Tibial nerve (tissue), 4 donors: ENCODE measurements around the gene RIMOC1. TPM values are rescaled to one million over a fixed set of nuclear protein-coding genes. Genes with fewer than 3 reads are reported as not detected.
A peak's percentile ranks its signal among the peaks of the same experiment; 100 is the strongest.

Experiments used
- DNase-seq, 2 donors: peaks; one replicate each; pipeline ENCODE4 v3.0.0-alpha.2; 2019; ENCODE audit warnings: low spot score in 2 of 2
- H3K27ac ChIP-seq, 4 donors: fragments of 200-600 bp; sonication (generic) in 3 of 4; one replicate each; pipeline ENCODE4 v1.5.1; 2017 to 2019; ENCODE audit warnings: mild to moderate bottlenecking in 1 of 4
- H3K27me3 ChIP-seq, 2 donors: fragments of 200-600 bp; sonication (generic) in 1 of 2; one replicate each; pipeline versions ENCODE4 v1.5.1 to v1.6.0; 2017 to 2019
- H3K36me3 ChIP-seq, 3 donors: fragments of 200-600 bp; sonication (generic); one replicate each; pipeline ENCODE4 v1.5.1; 2018 to 2019
- H3K4me1 ChIP-seq, 4 donors: fragments of 200-600 bp; sonication (generic) in 3 of 4; one replicate each; pipeline ENCODE4 v1.5.1; 2017 to 2019
- H3K4me3 ChIP-seq, 4 donors: fragments of 200-600 bp; sonication (generic) in 3 of 4; one replicate each; pipeline ENCODE4 v1.5.1; 2017 to 2019; ENCODE audit warnings: mild to moderate bottlenecking in 1 of 4, moderate library complexity in 1 of 4
- H3K9me3 ChIP-seq, 4 donors: fragments of 200-600 bp; sonication (generic) in 3 of 4; one replicate each; pipeline ENCODE4 v1.5.1; 2017 to 2019
- EP300 ChIP-seq, 2 donors: sonication (generic); formaldehyde crosslinking; IDR thresholded peaks; one replicate each; pipeline ENCODE4 v1.6.1; 2017; ENCODE audit warnings: antibody characterized with exemption in 2 of 2, mild to moderate bottlenecking in 1 of 2
- POLR2A ChIP-seq, 2 donors: fragments of 450-650 bp; IDR thresholded peaks; one replicate each; pipeline ENCODE4 v1.6.1; 2017; ENCODE audit warnings: antibody characterized with exemption in 2 of 2, mild to moderate bottlenecking in 2 of 2, moderate library complexity in 2 of 2
- WGBS, 2 donors: methylation state at CpG; one replicate each; pipeline ENCODE4 v1.1.5; 2018; 5-methylcytosine and 5-hydroxymethylcytosine counted together
- total RNA-seq, 4 donors: library from RNA; depleted of rRNA; stranded (reverse); fragments of >200 nt; gene quantifications; one replicate each; pipeline ENCODE4 v1.1.0, GENCODE V29; 2016
- TF ChIP-seq, protein P1 (sequence below), 5 experiments: fragments of 200-600 bp in 3 of 5; fragments of 450-650 bp in 2 of 5; sonication (generic) in 3 of 5; IDR thresholded peaks; one replicate each; pipeline ENCODE4 v1.5.1; 2016 to 2019; ENCODE audit warnings: antibody characterized with exemption in 5 of 5, mild to moderate bottlenecking in 3 of 5, moderate library complexity in 2 of 5

Gene RIMOC1
- total RNA-seq, 4 donors from 2014 or later = 12.3 to 23.4 (median 18.0) TPM

DNA sequence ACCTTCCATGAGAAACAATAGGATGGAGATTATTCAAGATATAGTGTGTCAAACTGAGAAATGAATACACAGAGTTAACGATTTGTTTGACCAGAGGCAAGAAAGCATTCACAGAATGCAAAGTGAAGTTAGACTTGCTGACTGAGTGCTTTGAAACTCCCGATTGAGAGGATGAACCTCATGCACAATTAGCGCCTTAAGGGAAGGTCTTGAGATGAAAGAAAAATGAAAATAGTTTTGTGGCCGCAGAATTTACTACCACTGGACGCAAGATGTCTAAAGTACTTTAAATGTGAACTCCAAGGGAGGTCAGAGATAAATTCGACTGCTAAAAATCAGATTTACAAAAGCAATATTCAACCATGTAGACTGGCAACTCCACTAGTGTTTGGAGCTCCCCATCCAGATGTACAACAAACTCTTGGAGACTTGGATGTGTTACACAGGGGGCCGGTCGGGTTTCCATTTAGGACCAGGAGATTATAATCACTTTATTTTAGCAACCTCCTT, 707 bp upstream of the RIMOC1 start:
- H3K9me3 ChIP-seq = no peaks in the 10 kb centered on the region
- no peaks in the 10 kb centered on the region for H3K27me3 ChIP-seq
- H3K4me3 ChIP-seq = peak overlapping the region; percentile 30 to 93 (median 68)
- 40 to 45% methylated on average over 8 of the region's 8 CpGs for WGBS, 2 donors
- DNase-seq = no peak
- TF ChIP-seq, protein P1, sequence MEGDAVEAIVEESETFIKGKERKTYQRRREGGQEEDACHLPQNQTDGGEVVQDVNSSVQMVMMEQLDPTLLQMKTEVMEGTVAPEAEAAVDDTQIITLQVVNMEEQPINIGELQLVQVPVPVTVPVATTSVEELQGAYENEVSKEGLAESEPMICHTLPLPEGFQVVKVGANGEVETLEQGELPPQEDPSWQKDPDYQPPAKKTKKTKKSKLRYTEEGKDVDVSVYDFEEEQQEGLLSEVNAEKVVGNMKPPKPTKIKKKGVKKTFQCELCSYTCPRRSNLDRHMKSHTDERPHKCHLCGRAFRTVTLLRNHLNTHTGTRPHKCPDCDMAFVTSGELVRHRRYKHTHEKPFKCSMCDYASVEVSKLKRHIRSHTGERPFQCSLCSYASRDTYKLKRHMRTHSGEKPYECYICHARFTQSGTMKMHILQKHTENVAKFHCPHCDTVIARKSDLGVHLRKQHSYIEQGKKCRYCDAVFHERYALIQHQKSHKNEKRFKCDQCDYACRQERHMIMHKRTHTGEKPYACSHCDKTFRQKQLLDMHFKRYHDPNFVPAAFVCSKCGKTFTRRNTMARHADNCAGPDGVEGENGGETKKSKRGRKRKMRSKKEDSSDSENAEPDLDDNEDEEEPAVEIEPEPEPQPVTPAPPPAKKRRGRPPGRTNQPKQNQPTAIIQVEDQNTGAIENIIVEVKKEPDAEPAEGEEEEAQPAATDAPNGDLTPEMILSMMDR (IDR thresholded peaks at IDR 0.05) = no peak
- TF ChIP-seq POLR2A (IDR thresholded peaks at IDR 0.05) (no peak), EP300 (IDR thresholded peaks at IDR 0.05) (no peak)
- H3K36me3 ChIP-seq = peaks cover 0 to 10% (median 4%) of the 10 kb centered on the region in 3 donors
- H3K4me1 ChIP-seq = peaks cover 0 to 36% (median 10%) of the 10 kb centered on the region in 4 donors
- peak overlapping the region; percentile 84 to 97 (median 92) for H3K27ac ChIP-seq

DNA sequence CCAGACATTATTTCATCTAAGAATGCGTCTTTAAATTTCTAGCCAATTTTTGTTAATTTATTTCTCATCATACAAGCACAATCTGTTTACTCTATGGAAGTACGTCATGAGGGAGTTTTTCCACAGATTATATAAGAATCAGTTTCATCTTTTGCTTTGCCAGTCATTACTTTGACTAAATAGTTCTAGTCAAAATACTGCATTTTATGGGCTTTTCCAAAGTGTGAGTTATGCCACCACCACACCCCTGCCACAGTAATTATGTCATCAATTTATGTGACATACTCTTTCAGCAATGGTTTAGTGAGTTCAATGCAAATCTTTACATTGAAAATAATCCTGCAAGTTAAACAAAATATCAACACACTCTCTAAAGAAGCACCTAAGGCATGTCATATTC, 2.0 kb downstream of the RIMOC1 start:
- Histone ChIP-seq H3K9me3 (no peaks in the 10 kb centered on the region), H3K4me3 (no peak overlapping the region), H3K36me3 (peaks cover 5 to 36% (median 8%) of the 10 kb centered on the region in 3 donors), H3K27me3 (no peaks in the 10 kb centered on the region), H3K4me1 (peaks cover 0 to 36% (median 10%) of the 10 kb centered on the region in 4 donors), H3K27ac (no peak overlapping the region)
- no peak for DNase-seq
- 77 to 84% methylated on average over 2 of the region's 2 CpGs for WGBS, 2 donors
- TF ChIP-seq, protein P1 (IDR thresholded peaks at IDR 0.05) = no peak
- no peak for TF ChIP-seq POLR2A (IDR thresholded peaks at IDR 0.05)
- no peak for TF ChIP-seq EP300 (IDR thresholded peaks at IDR 0.05)

DNA sequence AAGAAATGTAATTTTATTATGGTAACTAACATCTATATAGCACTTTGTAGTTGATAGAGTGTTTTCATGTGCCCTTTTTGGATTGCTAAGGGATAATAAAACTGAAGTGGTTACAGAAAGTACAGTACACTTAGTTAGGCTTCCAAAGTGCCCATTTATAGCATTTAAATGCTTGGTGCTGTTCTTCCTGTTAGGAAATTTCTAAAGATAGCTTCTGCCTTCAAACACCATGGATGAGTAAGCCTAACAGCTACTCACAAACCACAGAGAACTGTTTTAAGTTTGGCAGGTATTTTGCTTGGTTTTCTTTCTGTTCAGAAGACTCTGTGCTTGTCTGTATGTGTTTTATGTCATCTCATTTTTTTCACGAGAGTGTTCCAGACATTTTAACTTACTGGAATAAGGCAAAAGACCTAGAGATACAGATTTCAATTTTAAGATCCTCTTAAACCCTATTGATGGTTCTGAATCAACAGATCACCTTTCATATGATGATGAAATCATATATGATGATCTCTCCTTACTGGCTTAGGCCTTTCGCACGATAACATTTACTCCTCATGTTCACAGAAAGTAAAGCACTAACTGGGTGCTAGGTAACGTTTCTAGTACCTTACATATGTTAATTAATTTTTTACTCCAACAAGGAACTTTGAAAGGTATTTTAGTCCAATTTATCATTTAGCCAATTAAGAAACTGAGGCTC, 4.4 kb downstream of the RIMOC1 start:
- TF ChIP-seq, protein P1 (IDR thresholded peaks at IDR 0.05) = no peak
- no peak for TF ChIP-seq POLR2A (IDR thresholded peaks at IDR 0.05)
- TF ChIP-seq EP300 (IDR thresholded peaks at IDR 0.05) = no peak
- Histone ChIP-seq H3K4me3 (no peak overlapping the region), H3K27ac (no peak overlapping the region), H3K27me3 (no peaks in the 10 kb centered on the region), H3K4me1 (peaks cover 0 to 29% (median 10%) of the 10 kb centered on the region in 4 donors), H3K9me3 (no peaks in the 10 kb centered on the region), H3K36me3 (peaks cover 10 to 59% (median 13%) of the 10 kb centered on the region in 3 donors)
- WGBS, 2 donors = 88 to 93% methylated on average over 4 of the region's 4 CpGs
- DNase-seq = no peak

DNA sequence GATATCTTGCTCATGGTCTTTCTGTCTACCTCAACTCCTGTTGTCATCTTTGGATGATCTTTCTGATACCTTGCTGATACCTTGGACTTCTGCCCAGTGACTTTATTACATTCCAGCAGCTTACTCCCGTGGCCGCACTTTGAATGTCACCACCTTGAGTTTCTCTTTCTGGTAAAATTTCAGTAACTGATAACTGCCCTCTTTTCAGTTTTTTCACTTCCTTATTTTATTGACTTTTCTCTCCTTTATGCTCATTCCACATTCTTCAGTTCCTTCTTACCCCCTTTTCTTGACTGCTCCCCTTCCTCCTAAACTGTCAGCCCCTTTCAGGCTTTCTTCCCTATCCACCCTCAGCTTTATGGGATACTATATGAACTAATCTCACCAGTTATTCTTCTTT, 14.0 kb downstream of the RIMOC1 start:
- WGBS, 2 donors = 86 to 93% methylated on average over 2 of the region's 2 CpGs
- no peaks in the 10 kb centered on the region for H3K4me1 ChIP-seq
- peaks cover 0 to 80% (median 0%) of the 10 kb centered on the region in 3 donors for H3K36me3 ChIP-seq
- H3K4me3 ChIP-seq = no peak overlapping the region
- no peaks in the 10 kb centered on the region for H3K9me3 ChIP-seq
- H3K27me3 ChIP-seq = no peaks in the 10 kb centered on the region
- no peak overlapping the region for H3K27ac ChIP-seq
- no peak for DNase-seq
- TF ChIP-seq EP300 (IDR thresholded peaks at IDR 0.05) = no peak
- no peak for TF ChIP-seq POLR2A (IDR thresholded peaks at IDR 0.05)
- TF ChIP-seq, protein P1 (IDR thresholded peaks at IDR 0.05) = no peak

DNA sequence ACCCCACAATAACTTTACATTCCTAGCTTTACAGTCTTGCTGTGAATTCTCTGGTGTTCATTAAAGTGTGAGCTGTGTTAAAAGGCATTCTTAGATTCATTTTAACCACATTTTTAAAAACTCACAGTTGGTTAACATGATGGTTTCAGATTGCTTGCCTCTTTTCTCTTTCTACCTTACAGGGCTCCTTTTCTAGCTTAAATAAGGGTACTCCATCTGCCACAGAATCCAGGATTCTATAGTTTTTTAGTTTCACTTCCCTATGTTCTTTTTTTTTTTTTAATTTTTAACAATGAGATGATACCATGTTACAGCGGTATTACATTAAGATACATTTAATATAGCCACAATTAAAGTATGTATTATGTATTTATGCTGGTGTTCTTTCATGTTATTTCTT, 17.0 kb downstream of the RIMOC1 start:
- TF ChIP-seq, protein P1 (IDR thresholded peaks at IDR 0.05) = no peak
- TF ChIP-seq EP300 (IDR thresholded peaks at IDR 0.05) (no peak), POLR2A (IDR thresholded peaks at IDR 0.05) (no peak)
- H3K4me1 ChIP-seq = peaks cover 0 to 14% (median 3%) of the 10 kb centered on the region in 4 donors
- peaks cover 0 to 51% (median 0%) of the 10 kb centered on the region in 3 donors for H3K36me3 ChIP-seq
- DNase-seq = no peak
- H3K27ac ChIP-seq = no peak overlapping the region
- 85 to 100% methylated on average over 1 of the region's 1 CpG for WGBS, 2 donors
- no peaks in the 10 kb centered on the region for H3K27me3 ChIP-seq
- no peaks in the 10 kb centered on the region for H3K9me3 ChIP-seq
- no peak overlapping the region for H3K4me3 ChIP-seq
